ENCODE measurements around the gene HOXB6.
A peak's percentile ranks its signal among the peaks of the same experiment; 100 is the strongest.

The HOXB6 gene

GRCh38 chr17:48604770-48605329 lies at the start of gene HOXB6:
Gene HOXB6 (minus strand): TSS chr17:48604986. CDS start chr17:48598150, 6,836 bp downstream.
- H3K4me3 Mint-ChIP-seq, result no peak within 1 kb of the TSS
- DNase-seq (no peak), ATAC-seq (replicated peaks) (no peak)
- H3K36me3 Mint-ChIP-seq, result no peaks in the 10 kb centered on the region
- H3K9me3 Mint-ChIP-seq, result no peaks in the 10 kb centered on the region
- peaks cover 7 to 9% of the 10 kb centered on the region in 2 donors for H3K4me1 Mint-ChIP-seq
- peaks cover 73 to 95% of the 10 kb centered on the region in 2 donors for H3K27me3 Mint-ChIP-seq
- H3K27ac Mint-ChIP-seq, result no peak within 1 kb of the TSS

- Mint-ChIP-seq H3K27me3 (peaks cover 49 to 56% of the 10 kb centered on the region in 2 donors), H3K27ac (no peak overlapping the region), H3K4me1 (peaks cover 15 to 23% of the 10 kb centered on the region in 2 donors), H3K9me3 (no peaks in the 10 kb centered on the region), H3K4me3 (no peak overlapping the region), H3K36me3 (no peaks in the 10 kb centered on the region)
- ATAC-seq (replicated peaks), result no peak
- no peak for DNase-seq
Observed at GRCh38 chr17:48649741-48650140, 45.0 kb upstream of the HOXB6 start.

GRCh38 chr17:48647963-48648245 lies 43.1 kb upstream of the HOXB6 start:
- H3K27me3 Mint-ChIP-seq, result peaks cover 61 to 73% of the 10 kb centered on the region in 2 donors
- H3K36me3 Mint-ChIP-seq, result no peaks in the 10 kb centered on the region
- no peak for ATAC-seq (replicated peaks)
- peak overlapping the region; percentile 51 for H3K27ac Mint-ChIP-seq
- no peak for DNase-seq
- peak overlapping the region; percentile 75 to 81 for H3K4me3 Mint-ChIP-seq
- peaks cover 15 to 23% of the 10 kb centered on the region in 2 donors for H3K4me1 Mint-ChIP-seq
- H3K9me3 Mint-ChIP-seq, result no peaks in the 10 kb centered on the region

- Mint-ChIP-seq H3K9me3 (no peaks in the 10 kb centered on the region), H3K27ac (peak overlapping the region; percentile 51), H3K4me1 (peaks cover 17 to 29% of the 10 kb centered on the region in 2 donors), H3K4me3 (peak overlapping the region; percentile 75 to 81), H3K27me3 (peaks cover 66 to 78% of the 10 kb centered on the region in 2 donors), H3K36me3 (no peaks in the 10 kb centered on the region)
- no peak for ATAC-seq (replicated peaks)
- no peak for DNase-seq
Observed at GRCh38 chr17:48647103-48647962, 42.5 kb upstream of the HOXB6 start.

GRCh38 chr17:48646183-48647102 lies 41.7 kb upstream of the HOXB6 start:
- H3K4me1 Mint-ChIP-seq, result peaks cover 23 to 38% of the 10 kb centered on the region in 2 donors
- ATAC-seq (replicated peaks) (peak; percentile 61 to 65), DNase-seq (no peak)
- no peak overlapping the region for H3K27ac Mint-ChIP-seq
- H3K4me3 Mint-ChIP-seq, result peak overlapping the region; percentile 75 to 81
- peaks cover 0 to 5% of the 10 kb centered on the region in 2 donors for H3K36me3 Mint-ChIP-seq
- H3K27me3 Mint-ChIP-seq, result peaks cover 74 to 87% of the 10 kb centered on the region in 2 donors
- H3K9me3 Mint-ChIP-seq, result no peaks in the 10 kb centered on the region

GRCh38 chr17:48645639-48646182 lies 40.9 kb upstream of the HOXB6 start:
- Mint-ChIP-seq H3K4me1 (peaks cover 27 to 41% of the 10 kb centered on the region in 2 donors), H3K36me3 (peaks cover 0 to 7% of the 10 kb centered on the region in 2 donors), H3K27me3 (peaks cover 80 to 91% of the 10 kb centered on the region in 2 donors), H3K4me3 (peak overlapping the region; percentile 41 to 75), H3K9me3 (no peaks in the 10 kb centered on the region), H3K27ac (no peak overlapping the region)
- ATAC-seq (replicated peaks) (no peak), DNase-seq (no peak)

- ATAC-seq (replicated peaks) (no peak), DNase-seq (no peak)
- H3K4me3 Mint-ChIP-seq, result no peak overlapping the region
- H3K4me1 Mint-ChIP-seq, result peaks cover 27 to 41% of the 10 kb centered on the region in 2 donors
- no peaks in the 10 kb centered on the region for H3K9me3 Mint-ChIP-seq
- H3K36me3 Mint-ChIP-seq, result peaks cover 0 to 7% of the 10 kb centered on the region in 2 donors
- no peak overlapping the region for H3K27ac Mint-ChIP-seq
- peaks cover 78 to 88% of the 10 kb centered on the region in 2 donors for H3K27me3 Mint-ChIP-seq
Observed at GRCh38 chr17:48644910-48645557, 40.2 kb upstream of the HOXB6 start.

GRCh38 chr17:48644159-48644558 lies 39.4 kb upstream of the HOXB6 start:
- ATAC-seq (replicated peaks) (no peak), DNase-seq (no peak)
- Mint-ChIP-seq H3K27ac (no peak overlapping the region), H3K4me3 (no peak overlapping the region), H3K9me3 (no peaks in the 10 kb centered on the region), H3K27me3 (peaks cover 79 to 81% of the 10 kb centered on the region in 2 donors), H3K36me3 (peaks cover 0 to 7% of the 10 kb centered on the region in 2 donors), H3K4me1 (peaks cover 27 to 41% of the 10 kb centered on the region in 2 donors)

GRCh38 chr17:48643697-48644012 lies 38.9 kb upstream of the HOXB6 start:
- H3K9me3 Mint-ChIP-seq, result no peaks in the 10 kb centered on the region
- peaks cover 79 to 80% of the 10 kb centered on the region in 2 donors for H3K27me3 Mint-ChIP-seq
- H3K4me3 Mint-ChIP-seq, result no peak overlapping the region
- H3K36me3 Mint-ChIP-seq, result peaks cover 0 to 7% of the 10 kb centered on the region in 2 donors
- DNase-seq (no peak), ATAC-seq (replicated peaks) (no peak)
- no peak overlapping the region for H3K27ac Mint-ChIP-seq
- H3K4me1 Mint-ChIP-seq, result peaks cover 27 to 41% of the 10 kb centered on the region in 2 donors

- H3K27ac Mint-ChIP-seq, result peak overlapping the region; percentile 34
- peaks cover 79 to 80% of the 10 kb centered on the region in 2 donors for H3K27me3 Mint-ChIP-seq
- H3K4me1 Mint-ChIP-seq, result peaks cover 27 to 39% of the 10 kb centered on the region in 2 donors
- H3K36me3 Mint-ChIP-seq, result peaks cover 0 to 7% of the 10 kb centered on the region in 2 donors
- H3K9me3 Mint-ChIP-seq, result no peaks in the 10 kb centered on the region
- no peak for ATAC-seq (replicated peaks)
- H3K4me3 Mint-ChIP-seq, result no peak overlapping the region
- no peak for DNase-seq
Observed at GRCh38 chr17:48642843-48643696, 38.3 kb upstream of the HOXB6 start.

- no peaks in the 10 kb centered on the region for H3K9me3 Mint-ChIP-seq
- peaks cover 21 to 31% of the 10 kb centered on the region in 2 donors for H3K4me1 Mint-ChIP-seq
- peak overlapping the region; percentile 37 for H3K27ac Mint-ChIP-seq
- peak overlapping the region in 1 of 2 donors; percentile 60 for H3K4me3 Mint-ChIP-seq
- ATAC-seq (replicated peaks) (no peak), DNase-seq (no peak)
- peaks cover 0 to 7% of the 10 kb centered on the region in 2 donors for H3K36me3 Mint-ChIP-seq
- H3K27me3 Mint-ChIP-seq, result peaks cover 79 to 80% of the 10 kb centered on the region in 2 donors
Observed at GRCh38 chr17:48642059-48642842, 37.5 kb upstream of the HOXB6 start.

GRCh38 chr17:48641541-48642058 lies 36.8 kb upstream of the HOXB6 start:
- Mint-ChIP-seq H3K4me3 (peak overlapping the region; percentile 35 to 60), H3K9me3 (no peaks in the 10 kb centered on the region), H3K36me3 (peaks cover 2 to 7% of the 10 kb centered on the region in 2 donors), H3K4me1 (peaks cover 19 to 29% of the 10 kb centered on the region in 2 donors), H3K27ac (peak overlapping the region; percentile 37), H3K27me3 (peaks cover 79 to 80% of the 10 kb centered on the region in 2 donors)
- ATAC-seq (replicated peaks) (no peak), DNase-seq (no peak)

Measured in stimulated activated naive B cell treated with anti-CD40 and anti-IgM and Interleukin-4, amounts not matched to agents 10 μg/mL and 1 μg/mL and 100 μg/mL, for 72 hours (primary cell).